Measurements from ENCODE around the gene DSE.
"Not testable (repeated sequence)": the region's sequence is repeated elsewhere in the genome, so short reads cannot be mapped to it uniquely, and the experiment has no call there.

Gene DSE

DNA sequence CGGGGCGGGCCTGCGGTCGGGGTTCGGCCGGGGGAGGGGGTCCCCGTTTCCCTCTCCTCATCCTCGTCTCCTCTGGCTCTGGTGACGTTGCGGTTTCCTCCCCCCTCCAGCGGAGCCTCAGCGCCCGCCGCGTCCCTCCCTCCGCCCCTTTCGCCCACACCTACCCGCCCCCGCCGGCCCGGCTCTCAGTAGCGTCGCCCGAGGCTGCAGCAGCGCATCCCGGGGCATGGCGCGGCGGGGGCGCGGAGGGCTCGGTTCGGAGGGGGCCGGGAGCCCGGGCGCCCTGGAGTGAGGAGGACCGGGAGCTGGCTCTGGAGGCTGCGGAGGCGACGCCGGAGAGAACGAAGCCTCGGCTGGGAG, at the start of gene DSE:
Gene DSE, plus strand, starts transcription at position 188 of the 360 bp plus-strand sequence. CDS start 28,304 bp downstream, outside the sequence.
- peak; percentile 93 for DNase-seq (ENCODE audit: low read depth)

DNA sequence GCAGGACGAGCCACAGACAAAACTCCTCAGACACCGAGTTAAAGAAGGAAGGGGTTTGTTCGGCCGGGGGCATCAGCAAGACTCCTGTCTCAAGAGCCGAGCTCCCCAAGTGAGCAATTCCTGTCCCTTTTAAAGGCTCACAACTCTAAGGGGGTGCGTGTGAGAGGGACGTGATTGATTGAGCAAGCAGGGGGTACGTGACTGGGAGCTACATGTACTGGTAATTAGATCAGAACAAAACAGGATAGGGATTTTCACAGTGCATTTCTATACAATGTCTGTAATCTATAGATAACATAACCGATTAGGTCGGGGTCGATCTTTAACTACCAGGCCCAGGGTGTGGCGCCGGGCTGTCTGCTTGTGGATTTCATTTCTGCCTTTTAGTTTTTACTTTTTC, 48.8 kb upstream of the DSE start:
- not testable (repeated sequence) for DNase-seq (ENCODE audit: low read depth)

GRCh38 chr6:116323863-116324262, 46.9 kb upstream of the DSE start:
- DNase-seq (ENCODE audit: low read depth), result no peak

DNA sequence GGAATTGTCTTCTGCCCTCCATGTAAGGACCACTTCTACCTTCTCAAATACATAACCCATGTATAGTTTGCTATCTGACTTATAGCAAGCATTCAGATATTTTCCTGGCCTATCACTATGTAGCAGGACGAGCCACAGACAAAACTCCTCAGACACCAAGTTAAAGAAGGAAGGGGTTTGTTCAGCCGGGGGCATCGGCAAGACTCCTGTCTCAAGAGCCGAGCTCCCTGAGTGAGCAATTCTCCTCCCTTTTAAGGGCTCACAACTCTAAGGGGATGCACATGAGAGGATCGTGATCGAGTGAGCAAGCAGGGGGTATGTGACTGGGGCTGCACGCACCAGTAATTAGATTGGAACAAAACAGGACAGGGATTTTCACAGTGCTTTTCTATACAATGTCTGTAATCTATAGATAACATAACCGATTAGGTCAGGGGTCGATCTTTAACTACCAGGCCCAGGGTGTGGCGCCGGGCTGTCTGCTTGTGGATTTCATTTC, 45.1 kb upstream of the DSE start:
- DNase-seq (ENCODE audit: low read depth), result not testable (repeated sequence)

DNA sequence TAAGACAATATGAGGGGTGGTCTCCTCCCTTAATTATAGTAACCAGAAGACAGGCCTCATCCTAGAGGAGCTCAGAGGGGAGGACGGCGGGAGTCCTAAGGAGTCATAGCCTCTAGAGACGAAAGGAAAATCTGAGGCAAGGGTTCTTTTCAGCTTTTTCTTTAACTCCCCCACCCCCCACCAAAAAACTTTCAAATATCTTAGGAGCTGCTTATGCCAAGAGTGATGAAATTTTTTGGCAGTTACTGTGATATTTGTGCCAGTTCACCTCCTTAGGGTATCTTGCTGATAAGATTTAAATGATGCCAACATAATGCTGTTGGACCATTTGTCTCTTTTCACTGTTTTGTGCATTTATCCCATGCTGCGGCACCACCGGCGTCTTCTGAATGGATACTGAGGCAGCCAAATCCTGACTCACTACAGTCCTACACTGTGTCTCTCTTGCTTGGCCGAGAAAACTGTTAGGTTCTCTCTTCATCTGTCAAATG, 44.5 kb upstream of the DSE start:
- DNase-seq (ENCODE audit: low read depth), result no peak

- no peak for DNase-seq (ENCODE audit: low read depth)
Observed at GRCh38 chr6:116326996-116327395, 43.8 kb upstream of the DSE start.

GRCh38 chr6:116327803-116328527, 42.8 kb upstream of the DSE start:
- DNase-seq (ENCODE audit: low read depth), result peak; percentile 80

DNA sequence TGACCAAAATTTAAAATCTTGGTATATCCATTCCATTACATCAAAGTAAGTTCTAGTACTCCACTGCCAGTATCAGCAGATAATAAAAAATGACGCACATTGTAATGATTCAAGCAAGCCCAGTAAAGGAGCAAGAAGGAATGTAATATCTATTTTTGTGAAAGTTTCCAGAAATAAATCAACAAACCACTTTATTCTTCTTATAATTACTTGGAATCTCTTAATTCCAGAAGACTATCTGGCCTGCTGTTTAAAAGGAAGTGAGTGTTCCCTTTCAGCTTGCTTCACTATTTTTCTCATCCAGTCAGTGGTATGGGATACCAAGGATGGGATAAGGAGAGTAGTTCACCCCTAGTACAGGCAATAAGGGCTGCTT, 42.2 kb upstream of the DSE start:
- DNase-seq (ENCODE audit: low read depth), result peak; percentile 53

DNA sequence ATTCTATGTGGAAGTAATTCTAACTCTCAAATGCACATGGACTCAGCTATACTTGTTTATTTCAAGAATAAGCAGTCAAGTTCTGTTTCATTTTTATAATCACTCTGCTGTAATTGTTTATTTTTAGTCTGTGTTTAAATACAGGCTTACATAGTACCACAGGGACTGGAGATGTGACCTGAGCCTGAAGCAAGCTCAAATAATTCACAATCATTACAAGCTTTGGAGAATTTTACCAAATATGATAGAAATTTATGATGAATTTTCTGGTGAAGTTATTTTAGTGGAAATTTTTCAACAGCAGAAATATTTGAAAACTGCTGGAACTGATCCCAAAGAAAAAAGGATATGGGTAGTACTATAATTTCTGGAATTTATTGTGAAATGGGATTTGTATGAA, 41.6 kb upstream of the DSE start:
- DNase-seq (ENCODE audit: low read depth), result peak; percentile 50

- peak; percentile 57 for DNase-seq (ENCODE audit: low read depth)
Observed at GRCh38 chr6:116330511-116330910, 40.2 kb upstream of the DSE start.

- DNase-seq (ENCODE audit: low read depth), result no peak
Observed at GRCh38 chr6:116332096-116332495, 38.7 kb upstream of the DSE start.

DNA sequence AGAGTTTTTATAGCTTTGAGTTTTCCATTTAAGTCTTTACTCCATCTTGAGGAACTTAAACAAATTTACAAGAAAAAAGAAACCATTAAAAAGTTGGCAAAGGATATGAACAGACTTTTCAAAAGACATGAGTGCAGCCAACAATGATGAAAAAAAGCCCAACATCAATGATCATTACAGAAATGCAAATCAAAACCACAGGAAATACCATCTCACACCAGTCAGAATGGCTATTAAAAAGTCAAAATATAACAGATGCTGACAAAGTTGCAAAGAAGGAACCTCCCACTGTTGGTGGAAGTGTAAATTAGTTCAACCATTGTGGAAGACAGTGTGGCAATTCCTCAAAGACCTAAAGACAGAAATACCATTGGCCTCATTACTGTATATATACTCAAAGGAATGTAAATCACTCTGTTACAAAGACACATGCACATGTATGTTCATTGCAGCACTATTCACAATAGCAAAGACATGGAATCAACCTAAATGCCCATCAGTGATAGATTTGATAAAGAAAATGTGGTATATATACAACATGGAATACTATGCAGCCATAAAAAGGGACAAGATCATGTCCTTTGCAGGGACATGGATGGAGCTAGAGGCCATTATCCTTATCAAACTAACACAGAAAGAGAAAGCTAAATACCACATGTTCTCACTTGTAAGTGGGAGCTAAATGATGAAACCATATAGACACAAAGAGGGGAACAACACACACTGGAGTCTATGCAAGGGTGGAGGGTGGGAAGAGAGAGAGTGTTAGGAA, 35.9 kb upstream of the DSE start:
- not testable (repeated sequence) for DNase-seq (ENCODE audit: low read depth)

DNA sequence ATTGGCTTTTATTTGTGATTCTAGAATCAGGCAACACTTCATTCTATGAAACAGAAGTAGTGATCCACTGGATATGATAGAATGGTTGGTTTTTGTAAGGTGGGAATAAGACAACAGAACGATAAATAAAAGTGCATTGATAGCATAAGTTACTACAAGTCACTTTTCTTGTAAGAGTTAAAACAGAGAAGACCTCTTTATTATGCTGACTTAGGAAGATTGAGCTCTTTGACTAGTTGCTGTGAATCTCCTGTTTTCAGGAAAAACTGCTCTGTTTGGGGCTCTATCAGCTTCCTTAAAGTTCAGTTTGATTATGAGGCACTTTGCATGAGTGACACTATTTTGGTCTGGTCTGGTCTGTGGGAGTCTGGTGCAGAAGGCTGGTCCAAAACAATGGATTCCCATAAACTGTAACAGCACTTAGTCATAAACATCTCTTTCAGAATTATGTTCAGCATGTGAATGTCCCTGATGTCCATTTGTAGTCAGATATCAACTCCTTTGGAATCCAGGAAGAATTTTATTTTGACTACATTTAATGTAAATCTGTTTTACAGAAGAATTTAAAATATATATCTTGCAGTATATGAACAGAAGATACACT, 35.0 kb upstream of the DSE start:
- no peak for DNase-seq (ENCODE audit: low read depth)

- no peak for DNase-seq (ENCODE audit: low read depth)
Observed at GRCh38 chr6:116338943-116339342, 31.8 kb upstream of the DSE start.

- DNase-seq (ENCODE audit: low read depth), result not testable (repeated sequence)
Observed at GRCh38 chr6:116340625-116341024, 30.1 kb upstream of the DSE start.

- peak; percentile 45 for DNase-seq (ENCODE audit: low read depth)
Observed at GRCh38 chr6:116349216-116349615, 21.5 kb upstream of the DSE start.

GRCh38 chr6:116351101-116351500, 19.6 kb upstream of the DSE start:
- no peak for DNase-seq (ENCODE audit: low read depth)

- peak; percentile 73 for DNase-seq (ENCODE audit: low read depth)
Observed at GRCh38 chr6:116352515-116353471, 18.0 kb upstream of the DSE start.

DNA sequence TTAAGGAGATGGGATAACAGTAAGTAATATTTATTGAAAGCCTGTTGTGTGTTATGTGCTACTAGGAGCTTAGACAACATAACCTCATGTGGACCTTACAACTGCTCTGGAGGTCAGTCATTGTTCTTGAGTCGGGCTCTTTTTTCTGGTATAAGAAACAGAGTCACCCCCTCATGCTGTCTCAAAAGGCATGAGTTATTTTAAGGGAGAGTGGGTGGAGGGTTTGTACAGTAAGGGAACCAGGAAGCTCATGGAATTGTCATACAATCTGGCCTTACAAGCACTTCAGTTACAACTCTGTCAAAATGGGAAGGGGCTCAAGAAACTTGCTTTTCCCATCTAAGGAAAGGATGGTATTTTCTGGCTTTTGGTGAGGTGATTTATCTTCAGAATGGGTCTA, 16.5 kb upstream of the DSE start:
- no peak for DNase-seq (ENCODE audit: low read depth)

DNA sequence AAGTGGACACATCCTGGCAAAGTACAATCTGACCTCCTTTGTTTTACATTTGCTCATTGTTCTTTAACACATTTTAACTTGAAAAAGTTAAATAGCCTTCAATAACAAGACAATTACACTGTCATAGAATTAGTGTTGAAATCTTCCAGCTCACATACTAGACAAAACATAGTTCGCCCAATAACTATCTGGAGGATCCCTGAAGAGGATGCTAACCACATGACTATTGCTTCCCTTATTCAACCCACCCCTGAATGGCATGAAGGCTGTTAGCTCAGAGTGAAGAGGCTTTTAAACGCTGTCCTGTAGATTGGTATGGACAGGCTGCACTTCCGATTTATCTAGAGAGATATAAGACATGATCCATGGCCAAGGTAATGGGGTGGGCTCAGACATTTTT, 15.0 kb upstream of the DSE start:
- DNase-seq (ENCODE audit: low read depth), result no peak

DNA sequence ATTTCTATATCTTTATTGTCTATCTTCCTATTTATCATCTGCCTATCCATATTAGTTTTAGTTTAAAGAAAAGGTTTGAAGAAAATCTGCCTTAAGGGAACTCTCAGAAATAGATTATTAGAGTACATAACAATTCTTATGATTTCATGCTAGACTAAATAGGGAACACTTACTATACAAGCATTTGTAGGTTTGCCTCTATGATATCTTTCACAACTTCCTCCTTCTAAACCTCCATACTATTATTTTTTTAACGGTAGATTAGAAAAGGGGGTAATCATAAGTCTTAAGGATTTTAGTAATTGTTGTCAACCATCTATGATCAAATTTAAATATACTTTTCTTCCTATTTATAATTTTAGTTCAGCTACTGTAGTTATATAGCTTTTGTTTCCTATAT, 11.6 kb upstream of the DSE start:
- no peak for DNase-seq (ENCODE audit: low read depth)

GRCh38 chr6:116359835-116360234, 10.9 kb upstream of the DSE start:
- no peak for DNase-seq (ENCODE audit: low read depth)
